GM10847 (cell line): ENCODE data around the gene CYP4A22.

Source experiments
- POLR2A ChIP-seq: IDR thresholded peaks from 2 replicates; pipeline ENCODE4 v1.6.1; 2011; ENCODE audit not compliant: insufficient read length; ENCODE audit errors: extremely low read depth

The CYP4A22 gene

GRCh38 chr1:47187231-47187925, 50.1 kb downstream of the CYP4A22 start:
- TF ChIP-seq POLR2A = no peak

GRCh38 chr1:47187926-47188250, 50.6 kb downstream of the CYP4A22 start:
- no peak for TF ChIP-seq POLR2A

GRCh38 chr1:47188791-47189785, 51.8 kb downstream of the CYP4A22 start:
- no peak for TF ChIP-seq POLR2A

- no peak for TF ChIP-seq POLR2A
These were observed 52.7 kb downstream of the CYP4A22 start, which contains the start of gene PDZK1IP1 for GRCh38 chr1:47189844-47190508. TSS of gene PDZK1IP1 (minus strand) at chr1:47190036. CDS start at chr1:47189932, 104 bp downstream.

- no peak for TF ChIP-seq POLR2A
These were observed 53.2 kb downstream of the CYP4A22 start for GRCh38 chr1:47190509-47190855.

- TF ChIP-seq POLR2A = no peak
These were observed 53.6 kb downstream of the CYP4A22 start for GRCh38 chr1:47190857-47191256.

GRCh38 chr1:47191940-47192457, 54.8 kb downstream of the CYP4A22 start:
- no peak for TF ChIP-seq POLR2A

- no peak for TF ChIP-seq POLR2A
These were observed 55.5 kb downstream of the CYP4A22 start for GRCh38 chr1:47192458-47193384.

- TF ChIP-seq POLR2A = no peak
These were observed 57.1 kb downstream of the CYP4A22 start for GRCh38 chr1:47194311-47194710.

- TF ChIP-seq POLR2A = no peak
These were observed 59.4 kb downstream of the CYP4A22 start for GRCh38 chr1:47196622-47197021.

GRCh38 chr1:47198214-47198613, 61.0 kb downstream of the CYP4A22 start:
- no peak for TF ChIP-seq POLR2A
